GM06990 (cell line): ENCODE data around the gene MEX3D.

Experiments used
- DNase-seq: peaks from one replicate; pipeline ENCODE4 v3.0.0-alpha.2; 2011; ENCODE audit not compliant: insufficient read length; ENCODE audit errors: extremely low read depth
- H3K27me3 ChIP-seq: replicated peaks from 2 replicates; pipeline ENCODE4 v1.6.0; 2011; ENCODE audit warnings: low read length; ENCODE audit not compliant: control insufficient read depth, insufficient read depth
- H3K36me3 ChIP-seq: 2 replicates; pipeline ENCODE4 v1.5.1; 2011; ENCODE audit warnings: low read length; ENCODE audit not compliant: control insufficient read depth, insufficient read depth
- H3K4me3 ChIP-seq: replicated peaks from 2 replicates; pipeline ENCODE4 v1.5.1; 2011; ENCODE audit warnings: low read depth, mild to moderate bottlenecking, control low read depth, low read length
- TF ChIP-seq, protein P1 (sequence below): IDR thresholded peaks from 2 replicates; pipeline ENCODE4 v1.5.1; 2011; ENCODE audit warnings: low read length, control low read depth, mild to moderate bottlenecking, inconsistent platforms; ENCODE audit not compliant: insufficient read depth, poor library complexity, severe bottlenecking

The MEX3D gene

DNA sequence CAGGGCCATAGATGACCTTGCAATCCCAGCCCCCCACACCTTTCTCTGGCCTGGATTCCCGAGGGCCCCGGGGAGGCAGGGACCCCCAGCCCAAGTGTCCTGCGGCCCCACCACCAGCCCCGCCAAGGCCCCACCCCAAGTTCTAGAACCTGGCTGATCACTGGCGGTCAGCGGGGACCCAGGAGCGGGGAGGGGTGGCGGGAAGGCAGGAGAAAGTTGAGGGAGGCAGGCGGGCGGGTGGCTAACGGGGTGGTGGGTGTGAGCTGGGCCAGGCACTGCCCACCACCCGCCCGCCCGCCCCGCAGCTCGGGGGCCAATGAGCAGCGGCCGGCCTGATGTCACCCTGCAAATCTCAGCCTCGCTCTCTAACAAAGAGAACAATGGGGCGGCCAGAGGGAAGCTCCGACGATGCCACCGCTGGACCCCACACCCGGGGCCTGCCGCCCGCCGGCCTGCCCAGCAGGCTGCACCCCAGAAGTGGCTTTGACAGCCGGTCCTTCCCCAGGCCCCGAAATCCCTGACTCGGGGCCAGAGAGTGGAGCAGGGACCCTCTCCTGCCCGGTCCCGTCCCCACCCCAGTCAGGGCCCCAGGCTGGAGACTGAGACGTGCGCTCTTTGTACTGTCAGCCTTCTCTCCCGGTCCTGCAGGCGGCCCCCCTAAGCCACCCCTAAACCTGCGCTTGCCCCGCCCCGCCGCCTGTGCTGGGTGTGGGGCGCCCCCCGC is 1.6 kb downstream of the MEX3D start:
- Histone ChIP-seq H3K27me3 (no peaks in the 10 kb centered on the region; the same call in 1 of the 2 replicates), H3K4me3 (no peak overlapping the region), H3K36me3 (no peaks in the 10 kb centered on the region)
- TF ChIP-seq, protein P1, sequence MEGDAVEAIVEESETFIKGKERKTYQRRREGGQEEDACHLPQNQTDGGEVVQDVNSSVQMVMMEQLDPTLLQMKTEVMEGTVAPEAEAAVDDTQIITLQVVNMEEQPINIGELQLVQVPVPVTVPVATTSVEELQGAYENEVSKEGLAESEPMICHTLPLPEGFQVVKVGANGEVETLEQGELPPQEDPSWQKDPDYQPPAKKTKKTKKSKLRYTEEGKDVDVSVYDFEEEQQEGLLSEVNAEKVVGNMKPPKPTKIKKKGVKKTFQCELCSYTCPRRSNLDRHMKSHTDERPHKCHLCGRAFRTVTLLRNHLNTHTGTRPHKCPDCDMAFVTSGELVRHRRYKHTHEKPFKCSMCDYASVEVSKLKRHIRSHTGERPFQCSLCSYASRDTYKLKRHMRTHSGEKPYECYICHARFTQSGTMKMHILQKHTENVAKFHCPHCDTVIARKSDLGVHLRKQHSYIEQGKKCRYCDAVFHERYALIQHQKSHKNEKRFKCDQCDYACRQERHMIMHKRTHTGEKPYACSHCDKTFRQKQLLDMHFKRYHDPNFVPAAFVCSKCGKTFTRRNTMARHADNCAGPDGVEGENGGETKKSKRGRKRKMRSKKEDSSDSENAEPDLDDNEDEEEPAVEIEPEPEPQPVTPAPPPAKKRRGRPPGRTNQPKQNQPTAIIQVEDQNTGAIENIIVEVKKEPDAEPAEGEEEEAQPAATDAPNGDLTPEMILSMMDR, result no peak
- no peak for DNase-seq

DNA sequence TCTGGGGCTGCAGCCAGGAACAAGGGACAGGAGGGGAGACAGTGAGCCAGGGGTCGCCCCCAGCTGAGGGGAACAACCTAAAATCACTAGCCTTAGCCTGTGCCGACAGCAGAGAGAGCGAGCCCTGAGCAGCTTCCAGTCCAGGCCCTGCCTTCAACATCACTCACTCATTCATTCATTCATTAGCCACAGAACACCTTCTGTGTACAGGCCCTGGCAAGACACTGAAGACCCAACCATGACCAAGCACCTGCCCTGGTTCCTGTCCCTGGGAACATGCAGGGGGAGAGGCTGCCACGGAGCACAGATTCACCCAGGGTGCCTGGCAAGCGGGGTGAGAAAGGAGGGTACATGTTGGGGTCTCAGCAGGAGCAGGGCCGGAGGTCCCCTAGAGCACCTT is 4.9 kb downstream of the MEX3D start:
- Histone ChIP-seq H3K36me3 (no peaks in the 10 kb centered on the region), H3K27me3 (no peaks in the 10 kb centered on the region), H3K4me3 (no peak overlapping the region)
- TF ChIP-seq, protein P1, result no peak
- no peak for DNase-seq

DNA sequence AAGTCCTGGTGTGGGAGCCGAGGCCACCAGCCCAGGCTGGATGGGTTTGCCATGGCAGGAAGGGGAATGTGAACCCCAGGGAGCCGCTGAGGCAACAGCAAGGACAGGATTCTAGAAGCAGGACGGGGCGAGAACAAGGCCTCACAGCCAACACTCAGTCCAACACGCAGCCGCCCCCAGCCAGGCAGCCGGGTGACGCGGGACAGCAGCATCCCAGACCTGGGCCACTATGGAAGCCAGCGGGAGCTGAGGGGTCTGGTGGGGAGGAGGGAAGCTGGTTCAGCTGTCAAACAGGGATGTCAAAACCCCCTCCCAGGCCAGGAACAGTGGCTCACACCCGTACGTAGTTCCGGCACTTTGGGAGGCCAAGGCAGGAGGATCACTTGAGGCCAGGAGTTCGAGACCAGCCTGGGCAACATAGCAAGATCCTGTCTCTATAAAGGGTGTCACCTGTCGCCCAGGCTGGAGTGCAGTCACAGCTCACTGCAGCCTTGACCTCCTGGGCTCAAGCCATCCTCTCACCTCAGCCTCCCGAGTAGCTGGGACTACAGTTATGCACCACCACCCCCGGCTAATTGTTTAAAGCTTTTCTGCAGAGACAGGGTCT is 6.8 kb downstream of the MEX3D start:
- Histone ChIP-seq H3K4me3 (no peak overlapping the region), H3K36me3 (no peaks in the 10 kb centered on the region), H3K27me3 (no peaks in the 10 kb centered on the region)
- TF ChIP-seq, protein P1, result no peak
- no peak for DNase-seq

DNA sequence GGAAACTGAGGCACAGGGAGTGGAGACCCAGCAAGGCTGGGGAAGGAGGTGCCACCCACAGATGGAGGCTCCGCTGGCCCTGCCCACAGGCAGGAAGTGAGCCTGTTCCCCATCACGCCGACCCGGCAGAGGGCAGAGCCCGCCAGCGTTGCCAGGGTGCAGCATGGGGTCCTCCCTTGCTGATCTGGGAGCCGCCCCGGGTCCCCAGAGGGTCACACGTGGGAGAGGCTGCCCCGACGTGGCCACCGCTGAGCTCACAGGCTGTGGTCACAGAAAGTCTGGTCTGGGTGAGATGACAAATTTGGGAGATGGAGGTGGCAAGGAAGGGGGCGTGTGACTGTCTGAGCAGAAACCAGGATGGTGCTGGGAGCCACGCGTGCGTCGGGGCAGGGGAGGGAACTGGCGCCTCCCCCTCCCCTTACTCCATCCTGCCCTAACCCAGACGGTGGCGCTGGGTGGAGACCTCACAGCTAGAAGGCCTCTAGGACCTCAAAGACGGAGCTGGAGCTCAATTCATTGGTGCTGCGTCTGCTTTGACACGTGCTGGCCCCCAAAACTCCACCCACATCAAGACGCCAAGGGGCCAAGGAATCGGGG is 7.7 kb downstream of the MEX3D start:
- no peaks in the 10 kb centered on the region for H3K27me3 ChIP-seq
- no peak overlapping the region for H3K4me3 ChIP-seq
- DNase-seq, result no peak
- H3K36me3 ChIP-seq, result no peaks in the 10 kb centered on the region
- TF ChIP-seq, protein P1, result no peak

DNA sequence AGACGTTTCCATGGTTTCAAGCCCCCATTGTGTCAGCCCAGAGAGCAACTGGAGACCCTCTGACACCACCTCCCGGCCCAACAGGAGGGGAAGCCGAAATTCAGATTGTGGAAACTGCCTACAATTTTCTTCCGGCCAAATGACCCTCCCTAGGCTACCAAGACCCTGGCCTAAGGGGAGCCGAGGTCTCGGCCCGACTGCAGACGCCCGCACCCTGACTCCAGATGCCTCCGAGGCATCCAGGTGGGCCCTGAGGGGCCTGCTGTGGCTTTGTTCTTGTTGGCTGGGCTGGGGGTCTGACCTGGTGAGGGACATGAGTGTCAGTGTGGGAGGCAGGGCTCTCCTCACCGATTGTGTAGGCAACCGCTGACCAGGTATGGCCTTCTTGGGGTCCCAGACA is 9.6 kb downstream of the MEX3D start:
- DNase-seq, result no peak
- H3K36me3 ChIP-seq, result no peaks in the 10 kb centered on the region
- TF ChIP-seq, protein P1, result no peak
- no peak overlapping the region for H3K4me3 ChIP-seq
- H3K27me3 ChIP-seq, result no peaks in the 10 kb centered on the region
